NCI-H774 (cell line): ENCODE measurements around the gene DDX54.
"Not testable (repeated sequence)": the region's sequence is repeated elsewhere in the genome, so short reads cannot be mapped to it uniquely, and the experiment has no call there.

Source experiments
- DNase-seq: peaks from one replicate; lab custom pipeline; 2025; lab: John Stamatoyannopoulos, UW

The DDX54 gene

DNA sequence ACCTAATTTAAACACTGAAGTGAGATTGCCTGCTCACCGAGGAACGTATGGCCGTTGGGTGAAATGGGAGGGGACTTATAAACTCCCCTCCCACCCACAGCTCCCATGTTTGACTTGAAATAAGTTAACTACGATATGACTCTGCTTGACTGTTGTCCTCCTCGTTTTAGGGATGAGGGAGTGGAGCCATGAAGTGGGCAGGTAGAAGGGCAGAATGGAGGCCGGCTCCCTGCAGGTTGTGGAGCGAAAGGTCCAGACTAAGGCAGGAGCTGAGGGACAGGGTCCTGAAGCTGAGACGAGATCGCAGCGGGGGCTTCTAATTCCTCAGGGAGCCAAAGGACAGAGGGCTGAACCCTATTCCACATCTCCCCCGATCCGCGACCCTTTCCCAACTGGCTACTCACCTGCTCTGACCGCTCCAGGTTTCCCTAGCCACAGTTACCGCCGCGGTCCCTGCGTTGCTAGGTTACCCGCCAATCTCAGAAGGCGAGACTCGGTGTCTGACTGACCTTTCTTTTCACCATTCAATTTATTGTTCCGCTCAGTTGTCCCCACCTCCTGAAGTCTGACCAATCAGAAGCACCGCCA, 35.4 kb upstream of the DDX54 start:
- DNase-seq, result no peak

DNA sequence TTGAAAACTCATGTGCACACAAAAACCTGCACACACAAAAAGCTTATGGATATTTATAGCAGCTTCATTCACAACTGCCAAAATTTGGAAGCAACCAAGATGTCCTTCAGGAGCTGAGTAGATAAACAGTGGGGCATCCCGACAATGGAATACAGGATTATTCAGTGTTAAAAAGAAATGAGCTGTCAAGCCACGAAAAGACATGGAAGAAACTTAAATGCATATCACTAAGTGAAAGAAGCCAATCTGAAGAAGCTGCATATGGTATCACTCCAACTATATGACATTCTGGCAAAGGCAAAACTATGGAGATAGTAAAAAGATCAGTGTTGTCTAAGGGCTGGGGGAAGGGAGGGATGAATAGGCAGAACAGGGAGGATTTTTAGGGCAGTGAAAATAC, 30.7 kb upstream of the DDX54 start:
- no peak for DNase-seq

- DNase-seq, result no peak
Observed at GRCh38 chr12:113214895-113215400, 29.7 kb upstream of the DDX54 start.

DNA sequence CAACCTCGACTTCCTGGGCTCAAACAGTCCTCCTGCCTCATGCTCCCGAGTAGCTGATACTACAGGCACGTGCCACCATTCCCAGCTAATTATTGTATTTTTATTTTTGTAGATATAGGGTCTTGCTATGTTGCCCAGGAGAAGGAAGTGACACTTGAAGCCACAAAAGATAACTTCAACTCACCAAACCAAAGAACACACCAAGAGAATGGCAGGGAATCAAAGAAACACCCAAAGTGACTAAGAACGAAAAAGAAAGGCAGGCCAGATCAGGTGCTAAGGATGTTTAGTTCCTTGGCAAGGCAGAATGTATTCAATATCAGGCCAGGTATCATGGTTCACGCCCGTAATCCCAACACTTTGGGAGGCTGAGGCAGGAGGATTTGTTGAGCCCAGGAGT, 25.9 kb upstream of the DDX54 start:
- DNase-seq, result no peak

- DNase-seq, result no peak
Observed at GRCh38 chr12:113208041-113208934, 23.0 kb upstream of the DDX54 start.

- DNase-seq, result no peak
Observed at GRCh38 chr12:113207613-113208040, 22.3 kb upstream of the DDX54 start.

DNA sequence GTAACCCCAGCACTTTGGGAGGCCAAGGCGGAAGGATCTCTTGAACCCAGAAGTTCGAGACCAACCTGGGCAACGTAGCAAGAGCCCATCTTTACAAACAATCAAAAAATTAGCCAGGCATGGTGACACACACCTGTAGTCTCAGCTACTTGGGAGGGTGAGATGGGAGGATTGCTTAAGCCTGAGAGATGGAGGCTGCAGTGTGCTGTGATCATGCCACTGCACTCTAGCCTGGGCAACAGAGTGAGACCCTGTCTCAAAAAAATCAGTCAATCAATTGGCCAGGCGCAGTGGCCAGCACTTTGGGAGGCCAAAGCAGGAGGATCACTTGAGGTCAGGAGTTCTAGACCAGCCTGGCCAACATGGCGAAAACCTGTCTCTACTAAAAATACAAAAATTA, 21.5 kb upstream of the DDX54 start:
- DNase-seq, result not testable (repeated sequence)

DNA sequence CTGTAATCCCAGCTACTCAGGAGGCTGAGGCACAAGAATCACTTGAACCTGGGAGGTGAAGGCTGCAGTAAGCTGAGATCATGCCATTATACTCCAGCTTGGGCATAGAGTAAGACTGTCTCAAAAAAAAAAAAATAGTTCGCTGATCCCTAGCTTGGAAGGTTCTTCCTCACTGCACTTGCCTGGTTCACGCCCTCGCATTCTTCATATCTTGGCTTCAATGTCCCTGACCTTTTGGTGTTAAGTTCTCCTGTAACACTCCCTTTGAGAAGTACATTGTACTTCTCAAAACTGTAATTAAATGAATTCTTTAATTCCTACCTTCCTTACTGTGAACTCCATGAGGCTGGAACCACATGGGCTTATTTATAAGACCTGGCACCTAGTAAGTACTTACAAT, 19.5 kb upstream of the DDX54 start:
- DNase-seq, result no peak

DNA sequence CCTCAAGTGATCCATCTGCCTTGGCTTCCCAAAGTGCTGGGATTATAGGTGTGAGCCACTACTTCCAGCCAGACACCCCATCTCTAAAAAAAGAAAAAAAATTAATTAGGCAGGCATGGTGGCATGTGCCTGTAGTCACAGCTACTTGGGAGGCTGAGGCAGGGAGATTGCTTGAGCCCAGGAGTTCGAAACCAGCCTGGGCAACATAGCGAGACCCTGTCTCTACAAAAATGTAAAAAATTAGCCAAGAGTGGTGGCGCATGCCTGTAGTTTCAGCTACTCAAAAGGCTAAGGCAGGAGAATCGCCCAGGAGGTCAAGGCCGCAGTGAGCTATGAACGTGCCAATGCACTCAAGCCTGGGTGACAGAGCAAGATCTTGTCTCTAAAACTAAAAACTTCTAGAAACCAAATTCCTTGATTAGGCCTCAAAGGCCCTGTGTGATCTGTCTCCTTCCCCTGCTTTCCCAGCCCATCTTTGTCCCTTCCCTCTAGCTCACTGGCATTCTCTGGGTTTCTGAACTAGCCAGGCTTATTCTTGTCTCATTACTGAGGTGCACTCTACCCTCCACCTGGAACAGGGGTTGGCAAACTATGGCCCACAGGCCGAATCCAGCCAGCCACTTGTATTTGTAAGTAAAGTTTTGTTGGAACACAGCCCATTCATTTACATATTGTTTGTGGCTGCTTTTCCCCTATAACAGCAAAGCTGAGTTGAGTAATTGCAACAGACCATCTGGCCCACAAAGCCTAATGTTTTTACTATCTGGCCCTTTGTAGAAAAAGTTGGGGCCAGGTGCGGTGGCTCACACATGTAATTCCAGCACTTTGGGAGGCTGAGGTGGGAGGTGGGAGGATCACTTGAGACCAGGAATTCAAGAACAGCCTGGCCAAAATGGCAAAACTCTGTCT, 18.8 kb upstream of the DDX54 start:
- no peak for DNase-seq

- no peak for DNase-seq
Observed at GRCh38 chr12:113202300-113203075, 17.2 kb upstream of the DDX54 start.

GRCh38 chr12:113201187-113202177, 16.2 kb upstream of the DDX54 start:
- no peak for DNase-seq

DNA sequence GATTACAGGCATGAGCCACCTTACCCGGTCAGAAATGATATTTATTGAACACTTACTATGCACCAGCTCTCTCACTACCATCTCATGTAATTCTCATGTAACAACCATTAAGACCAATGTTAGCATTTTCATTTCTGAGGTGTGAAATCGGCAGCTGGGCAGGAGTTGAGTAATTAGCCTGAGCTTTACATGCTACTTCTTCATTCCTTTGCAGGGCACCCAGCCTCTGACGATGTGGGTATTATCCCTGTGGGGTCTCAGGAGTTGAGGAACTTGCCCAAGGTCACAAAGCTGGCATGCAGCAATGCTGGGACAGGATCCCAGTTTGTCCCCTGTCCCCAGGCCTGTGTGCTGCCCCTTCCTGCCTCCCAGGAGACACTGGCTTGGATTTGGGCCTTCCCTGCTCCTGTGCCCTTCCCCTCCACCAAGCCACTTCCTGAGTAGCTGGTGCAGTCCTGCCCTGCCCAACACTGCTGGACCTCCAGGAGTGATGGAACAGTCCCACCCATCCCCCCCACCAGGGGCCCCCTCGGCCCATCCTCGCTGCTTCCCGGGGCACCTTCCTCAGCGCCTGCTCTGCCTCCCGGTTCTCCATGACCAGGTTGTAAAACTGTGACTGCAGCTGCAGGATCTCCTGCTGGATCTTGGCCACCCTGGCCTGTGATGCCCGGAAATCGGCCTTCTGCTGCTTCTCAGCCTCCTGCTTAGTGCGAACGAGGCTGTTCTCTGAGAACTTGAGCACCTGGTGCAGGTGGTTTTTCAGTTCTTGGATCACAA, 14.9 kb upstream of the DDX54 start:
- DNase-seq, result no peak

GRCh38 chr12:113198296-113198695, 13.0 kb upstream of the DDX54 start:
- DNase-seq, result no peak

DNA sequence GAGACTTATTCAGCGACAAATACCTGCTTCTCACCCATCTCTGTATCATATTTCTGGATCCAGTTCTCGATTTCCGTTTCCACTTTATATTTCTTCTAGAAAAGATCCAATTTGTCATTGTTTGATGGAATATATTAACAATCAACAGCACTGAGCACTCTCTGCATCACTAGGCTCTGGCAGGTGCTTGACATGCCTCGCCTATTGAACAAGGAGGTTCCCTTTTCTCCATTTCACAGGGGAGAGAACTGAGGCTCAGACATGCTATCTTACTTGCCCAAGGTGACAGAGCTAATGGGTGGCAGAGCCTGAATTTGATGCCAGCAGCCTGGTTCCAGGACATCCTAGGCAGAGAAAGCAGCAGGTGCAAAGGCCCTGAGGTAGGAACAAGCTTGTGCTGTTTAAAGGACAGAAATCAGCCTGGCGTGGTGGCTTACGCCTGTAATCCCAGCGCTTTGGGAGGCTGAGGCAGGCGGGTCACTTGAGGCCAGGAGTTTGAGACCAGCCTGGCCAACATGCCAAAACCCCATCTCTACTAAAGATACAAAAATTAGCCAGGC, 12.3 kb upstream of the DDX54 start:
- no peak for DNase-seq

DNA sequence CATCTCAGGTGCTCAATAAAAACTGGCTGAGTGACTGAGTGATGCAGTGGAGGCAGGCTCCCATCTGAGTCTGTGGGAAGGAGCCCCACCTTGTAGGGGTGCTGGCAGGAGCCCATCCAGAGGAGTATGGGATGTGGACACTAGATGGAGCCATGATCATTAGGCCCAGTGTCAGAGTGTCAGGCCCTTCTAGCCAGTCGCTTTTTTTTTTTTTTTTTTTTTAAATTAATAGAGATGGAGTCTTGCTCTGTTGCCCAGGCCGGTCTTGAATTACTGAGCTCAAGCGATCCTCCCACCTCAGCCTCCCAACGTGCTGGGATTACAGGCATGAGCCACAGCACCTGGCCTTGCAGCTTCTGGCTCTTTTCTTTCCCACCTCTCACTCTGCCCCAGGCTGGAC, 11.7 kb upstream of the DDX54 start:
- peak; percentile 28 for DNase-seq

- no peak for DNase-seq
Observed at GRCh38 chr12:113196582-113196981, 11.3 kb upstream of the DDX54 start.

- DNase-seq, result no peak
Observed at GRCh38 chr12:113195598-113195997, 10.3 kb upstream of the DDX54 start.

DNA sequence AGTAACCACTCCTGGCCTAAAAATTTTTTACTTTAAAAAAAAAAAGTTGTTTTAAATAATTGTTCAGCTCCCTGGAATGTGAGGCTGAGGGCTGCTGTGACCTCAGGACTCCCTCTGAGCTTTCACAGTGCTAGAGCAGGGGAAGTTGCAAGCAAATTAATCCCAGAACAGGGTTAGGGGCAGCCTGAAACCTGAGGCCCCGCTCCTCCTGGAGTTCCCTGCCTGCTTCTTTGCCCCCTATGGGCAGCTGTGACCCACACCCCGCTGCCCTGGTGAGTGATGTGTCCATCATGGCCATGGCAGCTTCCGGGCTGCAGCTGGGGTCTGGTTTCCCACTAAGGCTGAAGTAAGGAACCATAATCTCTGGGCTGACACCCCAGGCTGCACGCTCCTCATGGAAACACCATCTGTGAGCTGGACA, 9.7 kb upstream of the DDX54 start:
- DNase-seq, result no peak

GRCh38 chr12:113191227-113191626, 5.9 kb upstream of the DDX54 start:
- DNase-seq, result no peak
